HG02623 (cell line): ENCODE data around the gene TRPM2.
"Not testable (repeated sequence)": the region's sequence is repeated elsewhere in the genome, so short reads cannot be mapped to it uniquely, and the experiment has no call there.

Experiments used
- ATAC-seq: cut with Tn5 transposase; IDR thresholded peaks from one replicate; pipeline ENCODE4 v1.9.1; 2021; ENCODE audit warnings: moderate library complexity; ENCODE audit not compliant: unreplicated experiment

TRPM2 gene

DNA sequence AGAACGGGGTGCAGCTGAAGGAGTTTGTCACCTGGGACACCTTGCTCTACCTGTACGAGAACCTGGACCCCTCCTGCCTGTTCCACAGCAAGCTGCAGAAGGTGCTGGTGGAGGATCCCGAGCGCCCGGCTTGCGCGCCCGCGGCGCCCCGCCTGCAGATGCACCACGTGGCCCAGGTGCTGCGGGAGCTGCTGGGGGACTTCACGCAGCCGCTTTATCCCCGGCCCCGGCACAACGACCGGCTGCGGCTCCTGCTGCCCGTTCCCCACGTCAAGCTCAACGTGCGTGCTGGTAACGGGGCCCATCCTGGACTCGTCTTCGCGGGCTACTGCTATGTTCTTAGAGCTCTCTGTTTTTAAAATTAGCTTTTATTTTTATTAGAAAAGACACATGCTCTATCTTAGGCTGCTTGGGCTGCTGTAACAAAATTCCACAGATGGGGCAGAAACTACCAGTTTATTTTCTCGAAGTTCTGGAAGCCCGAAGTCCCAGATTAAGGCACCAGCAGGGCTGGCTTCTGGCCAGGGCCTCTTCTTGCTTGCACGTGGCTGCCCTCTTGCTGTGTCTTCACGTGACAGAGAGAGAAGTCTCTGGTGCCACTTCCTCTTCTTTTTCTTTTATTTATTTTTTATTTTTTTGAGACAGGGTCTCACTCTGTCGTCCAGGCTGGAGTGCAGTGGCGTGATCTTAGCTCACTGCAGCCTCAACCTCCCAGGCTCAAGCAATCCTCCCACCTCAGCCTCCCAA lies 38.1 kb downstream of the TRPM2 start:
- ATAC-seq, result no peak

DNA sequence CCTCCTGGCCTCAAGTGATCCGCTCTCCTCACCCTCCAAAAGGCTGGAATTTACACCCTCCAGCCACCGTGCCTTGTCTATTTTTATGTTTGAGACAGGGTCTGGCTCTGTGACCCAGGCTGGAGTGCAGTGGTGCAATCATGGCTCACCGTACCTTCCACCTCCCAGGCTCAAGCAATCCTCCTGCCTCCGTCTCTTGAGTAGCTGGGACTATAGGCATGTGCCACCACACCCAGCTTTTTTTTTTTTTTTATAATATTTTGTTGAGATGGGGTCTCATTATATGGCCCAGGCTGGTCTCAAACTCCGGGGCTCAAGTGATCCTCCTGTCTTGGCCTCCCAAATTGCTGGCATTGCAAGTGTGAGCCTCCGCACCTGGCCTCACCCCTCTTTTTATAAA lies 38.8 kb downstream of the TRPM2 start:
- no peak for ATAC-seq

DNA sequence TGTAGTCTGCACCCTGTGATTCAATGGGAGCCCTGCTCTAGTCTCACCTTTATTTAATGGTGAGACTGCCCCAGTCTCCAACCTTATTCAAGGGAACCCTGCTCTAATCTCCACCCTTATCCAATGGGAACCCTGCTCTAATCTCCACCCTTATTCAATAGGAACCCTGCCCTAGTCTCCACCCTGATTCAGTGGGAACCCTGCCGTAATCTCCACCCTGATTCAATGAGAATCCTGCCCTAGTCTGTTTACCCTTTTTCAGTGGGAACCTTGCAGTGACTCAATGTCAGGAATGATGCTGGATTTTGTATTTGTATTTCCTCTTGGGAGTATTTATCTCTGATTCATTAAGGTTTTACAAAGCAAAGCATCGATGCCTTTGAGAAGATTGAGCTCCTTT lies 39.5 kb downstream of the TRPM2 start:
- ATAC-seq, result no peak

DNA sequence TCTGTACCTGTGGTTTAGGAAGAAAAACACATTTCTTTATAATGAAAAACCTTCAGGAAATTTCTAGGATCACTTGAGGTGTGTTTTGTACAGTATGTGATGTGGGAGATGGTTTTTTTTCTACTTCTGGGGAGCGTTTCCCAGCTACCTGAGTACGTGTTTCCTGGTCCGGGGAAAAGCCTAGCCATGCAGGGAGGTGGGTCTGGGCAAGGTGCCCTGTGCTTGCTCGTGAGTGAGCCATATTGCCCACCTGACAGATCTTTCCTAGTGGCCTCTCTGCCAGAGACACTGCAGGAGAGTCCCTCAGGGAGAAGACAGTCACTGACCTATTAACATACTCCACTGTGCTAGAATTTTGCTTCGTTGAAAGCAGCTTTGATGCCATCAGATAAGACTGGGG lies 41.3 kb downstream of the TRPM2 start:
- no peak for ATAC-seq

DNA sequence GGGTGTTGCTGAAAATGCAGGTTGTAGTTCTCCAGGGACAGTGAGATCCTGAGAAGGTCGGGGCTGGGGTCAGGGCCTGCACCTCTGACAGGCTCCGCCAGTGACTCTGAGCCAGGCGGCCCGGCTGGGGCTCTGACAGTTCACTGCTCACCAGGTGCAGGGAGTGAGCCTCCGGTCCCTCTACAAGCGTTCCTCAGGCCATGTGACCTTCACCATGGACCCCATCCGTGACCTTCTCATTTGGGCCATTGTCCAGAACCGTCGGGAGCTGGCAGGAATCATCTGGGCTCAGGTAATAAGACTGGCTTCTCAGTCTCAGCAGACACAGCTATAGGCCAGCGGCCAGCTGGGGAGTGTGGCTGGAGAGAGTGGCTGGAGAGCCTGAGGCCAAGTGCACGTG lies 41.8 kb downstream of the TRPM2 start:
- ATAC-seq, result no peak

DNA sequence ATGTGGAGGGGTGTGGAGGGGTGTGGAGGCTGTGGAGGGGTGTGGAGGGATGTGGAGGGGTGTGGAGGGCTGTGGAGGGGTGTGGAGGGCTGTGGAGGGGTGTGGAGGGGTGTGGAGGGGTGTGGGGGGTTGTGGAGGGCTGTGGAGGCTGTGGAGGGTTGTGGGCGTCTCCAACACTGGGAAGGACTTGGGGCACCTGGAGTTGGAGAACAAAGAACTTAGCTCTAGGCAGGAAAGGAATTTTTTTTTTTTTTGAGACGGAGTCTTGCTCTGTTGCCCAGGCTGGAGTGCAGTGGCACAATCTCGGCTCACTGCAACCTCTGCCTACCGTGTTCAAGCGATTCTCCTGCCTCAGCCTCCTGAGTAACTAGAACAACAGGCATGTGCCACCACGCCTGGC lies 43.4 kb downstream of the TRPM2 start:
- not testable (repeated sequence) for ATAC-seq

DNA sequence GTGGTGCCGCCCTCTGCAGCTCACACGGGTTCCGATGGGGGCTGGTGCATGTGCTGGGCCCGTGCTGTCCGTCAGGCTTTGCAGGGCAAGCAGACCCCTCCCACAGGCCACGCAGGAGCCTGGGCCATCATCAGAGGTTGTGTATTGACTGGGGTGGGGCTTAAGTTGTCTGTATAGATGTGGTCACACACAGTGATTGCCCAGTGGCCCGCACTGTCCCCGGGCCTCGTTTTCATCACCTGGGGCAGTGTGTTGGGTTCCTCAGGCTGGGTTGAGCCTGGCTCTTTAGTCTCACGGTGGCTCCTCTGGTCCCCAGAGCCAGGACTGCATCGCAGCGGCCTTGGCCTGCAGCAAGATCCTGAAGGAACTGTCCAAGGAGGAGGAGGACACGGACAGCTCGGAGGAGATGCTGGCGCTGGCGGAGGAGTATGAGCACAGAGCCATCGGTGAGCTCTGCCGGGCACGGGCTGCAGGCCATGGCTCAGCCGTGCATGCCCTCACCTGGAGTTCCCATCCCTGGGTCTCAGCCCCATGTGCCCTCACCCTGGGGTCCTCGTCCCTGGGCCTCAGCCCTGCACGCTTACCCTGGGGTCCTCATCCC lies 44.1 kb downstream of the TRPM2 start:
- no peak for ATAC-seq

DNA sequence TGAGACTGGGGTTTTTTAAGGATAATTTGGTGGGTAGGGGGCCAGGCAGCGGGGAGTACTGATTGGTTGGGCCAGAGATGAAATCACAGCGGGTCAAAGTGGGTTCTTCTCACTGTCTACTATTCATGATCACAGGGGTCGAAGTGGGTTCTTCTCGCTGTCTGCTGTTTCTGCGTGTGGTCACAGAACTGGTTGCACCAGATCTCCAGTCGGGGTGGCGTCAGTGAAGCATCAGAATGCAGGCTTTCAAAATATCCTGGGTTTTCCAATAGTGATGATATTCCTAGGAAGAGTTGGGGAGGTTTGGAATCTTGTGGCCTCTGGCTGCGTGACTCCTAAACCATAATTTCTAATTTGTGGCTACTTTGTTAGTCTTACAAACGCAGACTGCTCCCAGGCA lies 45.1 kb downstream of the TRPM2 start:
- ATAC-seq, result no peak

DNA sequence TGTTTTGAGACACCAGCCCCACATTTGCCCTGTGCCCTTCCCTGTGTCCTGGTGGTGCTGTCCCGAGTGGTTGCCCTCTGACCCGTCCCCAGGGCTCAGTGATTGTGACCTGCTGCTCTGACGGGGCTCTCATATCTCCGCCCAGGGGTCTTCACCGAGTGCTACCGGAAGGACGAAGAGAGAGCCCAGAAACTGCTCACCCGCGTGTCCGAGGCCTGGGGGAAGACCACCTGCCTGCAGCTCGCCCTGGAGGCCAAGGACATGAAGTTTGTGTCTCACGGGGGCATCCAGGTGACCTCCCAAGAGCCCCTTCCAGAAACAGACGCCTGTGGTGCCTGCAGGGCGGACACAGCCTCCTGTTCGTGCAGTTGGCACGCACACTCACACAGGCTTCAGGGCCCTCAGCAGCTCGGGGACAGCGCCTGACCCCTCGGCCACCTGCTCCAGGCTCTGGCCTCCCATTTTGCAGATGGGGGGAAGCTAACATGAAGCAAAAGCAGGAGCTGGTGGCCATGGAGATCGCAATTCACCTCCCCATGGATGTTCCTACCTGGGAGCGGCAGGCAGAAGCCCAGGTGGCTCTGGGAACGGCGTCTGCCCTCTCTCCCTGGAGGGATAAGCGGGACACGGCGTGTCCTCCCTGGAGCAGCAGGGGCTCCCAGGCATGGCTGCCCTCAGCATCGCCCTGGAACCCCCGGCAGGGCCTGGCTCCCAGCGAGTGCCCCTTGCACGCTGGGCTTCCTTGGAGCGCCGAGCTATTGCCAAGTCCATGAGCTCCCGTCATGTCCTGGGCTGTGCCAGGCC lies 45.9 kb downstream of the TRPM2 start:
- ATAC-seq, result no peak

DNA sequence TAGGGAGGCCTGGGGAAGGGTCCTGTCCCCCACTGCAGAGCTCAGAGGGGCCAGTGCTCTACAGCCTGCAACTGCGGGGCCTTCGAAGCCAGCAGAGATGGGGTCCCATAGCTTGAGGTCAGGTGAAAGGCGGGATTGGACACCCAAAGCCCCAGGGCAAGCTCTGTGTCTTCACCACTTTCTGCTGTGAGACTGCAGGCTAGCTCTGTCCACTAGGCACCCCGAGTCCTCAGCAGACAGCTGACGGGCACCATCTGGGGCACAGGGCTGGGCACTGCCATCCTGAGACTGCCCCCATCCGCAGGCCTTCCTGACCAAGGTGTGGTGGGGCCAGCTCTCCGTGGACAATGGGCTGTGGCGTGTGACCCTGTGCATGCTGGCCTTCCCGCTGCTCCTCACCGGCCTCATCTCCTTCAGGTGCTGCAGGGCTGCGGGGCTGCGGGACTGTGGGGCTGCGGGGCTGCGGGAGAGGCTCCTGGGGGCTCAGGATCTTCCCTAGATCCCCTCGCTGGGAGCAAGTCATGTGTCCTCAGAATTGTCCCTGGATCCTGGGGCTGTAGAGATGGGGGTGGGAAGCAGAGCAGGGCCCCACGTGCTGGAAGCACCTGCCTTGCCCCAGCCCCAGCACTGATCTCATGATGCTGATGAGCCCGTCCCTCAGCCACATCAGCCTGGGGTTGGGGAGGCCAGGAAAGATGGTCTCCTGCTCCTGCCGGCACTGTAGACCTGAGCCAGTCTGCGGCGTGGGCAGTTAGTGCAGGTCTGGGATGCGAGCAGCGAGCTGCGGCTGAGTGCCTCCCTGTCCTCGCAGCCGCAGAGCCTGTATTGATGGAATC lies 46.8 kb downstream of the TRPM2 start:
- ATAC-seq, result no peak

DNA sequence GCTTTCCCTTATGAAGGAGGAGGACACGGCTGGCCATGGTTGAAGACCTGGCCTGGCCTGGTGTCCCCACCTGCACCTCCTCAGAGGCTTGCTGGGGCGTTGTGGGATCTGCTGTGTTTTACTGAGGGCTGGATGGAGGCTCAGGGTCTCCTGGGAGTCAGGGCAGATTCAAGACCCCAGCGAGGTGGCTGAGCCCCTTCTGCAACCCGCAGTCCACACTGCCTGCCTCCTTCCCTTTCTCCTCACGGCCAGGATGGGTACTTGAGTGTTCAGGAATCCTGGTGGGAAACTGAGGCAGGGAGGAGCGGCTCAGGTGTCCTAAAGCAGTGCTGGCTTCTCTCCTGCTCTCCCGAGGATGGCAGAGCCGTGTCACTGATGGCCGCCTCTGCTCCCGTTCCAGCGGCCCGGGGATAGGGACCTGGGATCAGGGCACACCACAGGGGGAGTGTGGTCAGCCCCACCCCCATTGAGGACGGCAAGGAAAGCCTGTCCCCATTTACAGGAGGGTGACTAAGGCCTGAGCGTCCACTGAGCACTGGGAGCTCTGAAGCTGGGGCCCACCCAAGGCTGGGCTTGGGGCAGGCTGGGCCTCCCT lies 47.5 kb downstream of the TRPM2 start:
- ATAC-seq, result no peak

DNA sequence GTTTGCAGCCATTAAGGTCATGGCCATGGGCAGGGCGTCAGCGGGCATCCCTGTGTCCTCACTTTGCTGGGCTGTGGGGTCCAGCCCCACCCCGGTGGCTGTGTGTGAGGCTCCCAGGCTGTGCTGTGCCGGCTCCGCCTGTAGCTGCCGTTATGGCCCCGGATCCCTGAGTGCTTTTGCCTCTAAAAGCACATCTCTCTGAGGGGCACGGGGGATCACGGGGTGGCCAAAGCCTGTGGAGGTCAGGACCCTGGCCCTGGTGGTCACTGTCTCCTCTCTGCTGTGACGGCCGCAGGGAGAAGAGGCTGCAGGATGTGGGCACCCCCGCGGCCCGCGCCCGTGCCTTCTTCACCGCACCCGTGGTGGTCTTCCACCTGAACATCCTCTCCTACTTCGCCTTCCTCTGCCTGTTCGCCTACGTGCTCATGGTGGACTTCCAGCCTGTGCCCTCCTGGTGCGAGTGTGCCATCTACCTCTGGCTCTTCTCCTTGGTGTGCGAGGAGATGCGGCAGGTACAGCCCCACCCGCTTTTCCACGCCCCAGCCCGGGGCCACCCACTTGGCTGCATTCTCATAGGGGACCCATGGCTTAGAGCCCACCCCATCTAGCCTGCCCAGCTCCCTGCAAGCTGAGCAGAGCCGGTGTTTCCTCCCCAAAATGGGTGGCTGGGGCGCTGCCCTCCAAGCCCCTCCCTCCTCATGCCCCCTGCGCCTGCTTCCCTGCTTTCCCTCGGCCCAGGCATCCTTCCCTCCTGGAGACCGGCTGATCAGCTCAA lies 48.2 kb downstream of the TRPM2 start:
- no peak for ATAC-seq

DNA sequence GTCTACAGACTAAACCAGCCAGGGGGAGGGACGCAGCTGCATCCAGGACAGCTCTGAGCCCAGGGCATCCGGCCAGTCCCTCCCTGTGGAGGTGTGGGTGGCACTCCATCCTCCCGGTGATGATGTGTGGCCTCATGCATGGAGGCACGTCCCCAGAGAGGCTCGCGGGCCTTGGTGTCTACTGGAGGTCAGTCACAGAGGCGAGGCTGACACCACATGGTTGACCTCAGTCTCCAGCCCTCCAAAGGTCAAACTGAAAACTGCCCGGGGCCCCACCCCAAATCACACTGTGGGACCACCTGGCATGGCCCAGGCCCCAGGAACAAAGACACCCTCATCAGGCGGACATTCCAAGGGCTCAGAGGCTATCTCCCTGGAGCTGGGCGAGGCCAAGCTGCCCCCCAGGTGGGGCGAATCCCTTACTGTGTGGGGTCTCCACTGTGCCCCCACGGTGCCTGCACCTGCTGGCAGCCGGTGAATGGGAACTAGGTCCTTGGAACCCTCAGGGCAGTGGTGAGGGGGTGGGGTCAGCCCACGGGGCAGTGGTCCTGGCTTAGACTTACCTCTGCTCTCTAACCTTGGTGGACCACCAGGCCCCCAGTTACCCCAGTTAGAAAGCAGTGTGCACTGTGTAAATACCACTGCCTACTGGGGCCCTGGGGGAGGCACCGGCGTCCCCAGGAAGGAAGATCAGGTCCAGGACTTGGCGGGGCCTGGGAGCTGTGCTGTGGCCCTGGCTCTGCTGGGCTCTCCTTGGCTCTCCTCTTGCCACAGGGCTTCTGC lies 49.1 kb downstream of the TRPM2 start:
- ATAC-seq, result no peak

DNA sequence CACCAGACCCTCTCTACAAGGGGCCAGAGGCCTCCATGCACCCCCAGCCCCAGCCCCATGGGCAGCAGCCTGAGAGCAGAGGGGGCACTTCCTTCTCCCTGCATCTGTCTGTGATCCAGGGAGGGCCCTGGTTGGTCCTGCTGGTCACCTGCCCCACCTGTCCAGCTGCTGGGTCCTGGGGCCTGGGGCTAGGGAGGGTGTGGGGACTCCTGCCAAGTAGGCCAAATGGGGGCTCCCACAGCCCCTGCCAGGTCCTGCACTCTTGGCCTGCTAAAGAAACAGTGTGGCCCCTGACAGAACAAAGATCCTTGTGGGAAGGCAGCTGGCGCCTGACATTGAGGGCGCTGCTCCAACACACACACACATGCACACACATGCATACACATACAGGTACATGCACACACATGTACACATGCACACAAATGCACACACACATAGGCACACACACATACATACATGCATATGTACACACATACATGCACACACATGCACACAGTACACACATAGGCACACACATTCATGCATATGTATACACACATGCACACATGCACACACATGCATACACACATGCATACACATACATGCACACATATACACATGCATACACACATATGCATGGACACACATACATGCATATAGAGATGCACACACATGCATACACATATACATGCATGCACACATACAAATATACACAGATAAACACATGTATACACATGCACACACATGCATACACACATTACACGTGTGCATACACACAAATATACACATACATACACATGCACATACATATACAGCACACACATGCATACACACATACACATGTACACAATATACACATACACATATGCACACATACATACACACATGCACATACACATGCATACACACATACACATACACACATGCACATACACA lies 49.9 kb downstream of the TRPM2 start:
- no peak for ATAC-seq

DNA sequence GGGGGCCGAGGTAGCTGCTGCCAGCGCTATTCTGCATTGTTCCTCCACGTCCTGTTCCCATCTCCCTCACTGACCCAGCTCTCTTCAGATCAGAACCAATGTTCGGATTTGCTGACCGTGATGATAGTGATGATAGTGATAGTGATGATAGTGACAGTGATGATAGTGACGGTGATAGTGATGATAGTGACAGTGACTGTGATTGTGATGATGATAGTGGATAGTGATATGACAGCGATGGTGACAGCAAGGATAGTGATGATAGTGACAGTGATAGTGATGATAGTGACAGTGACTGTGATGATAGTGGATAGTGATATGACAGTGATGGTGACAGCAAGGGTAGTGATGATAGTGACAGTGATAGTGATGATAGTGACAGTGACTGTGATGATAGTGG lies 51.1 kb downstream of the TRPM2 start:
- not testable (repeated sequence) for ATAC-seq

DNA sequence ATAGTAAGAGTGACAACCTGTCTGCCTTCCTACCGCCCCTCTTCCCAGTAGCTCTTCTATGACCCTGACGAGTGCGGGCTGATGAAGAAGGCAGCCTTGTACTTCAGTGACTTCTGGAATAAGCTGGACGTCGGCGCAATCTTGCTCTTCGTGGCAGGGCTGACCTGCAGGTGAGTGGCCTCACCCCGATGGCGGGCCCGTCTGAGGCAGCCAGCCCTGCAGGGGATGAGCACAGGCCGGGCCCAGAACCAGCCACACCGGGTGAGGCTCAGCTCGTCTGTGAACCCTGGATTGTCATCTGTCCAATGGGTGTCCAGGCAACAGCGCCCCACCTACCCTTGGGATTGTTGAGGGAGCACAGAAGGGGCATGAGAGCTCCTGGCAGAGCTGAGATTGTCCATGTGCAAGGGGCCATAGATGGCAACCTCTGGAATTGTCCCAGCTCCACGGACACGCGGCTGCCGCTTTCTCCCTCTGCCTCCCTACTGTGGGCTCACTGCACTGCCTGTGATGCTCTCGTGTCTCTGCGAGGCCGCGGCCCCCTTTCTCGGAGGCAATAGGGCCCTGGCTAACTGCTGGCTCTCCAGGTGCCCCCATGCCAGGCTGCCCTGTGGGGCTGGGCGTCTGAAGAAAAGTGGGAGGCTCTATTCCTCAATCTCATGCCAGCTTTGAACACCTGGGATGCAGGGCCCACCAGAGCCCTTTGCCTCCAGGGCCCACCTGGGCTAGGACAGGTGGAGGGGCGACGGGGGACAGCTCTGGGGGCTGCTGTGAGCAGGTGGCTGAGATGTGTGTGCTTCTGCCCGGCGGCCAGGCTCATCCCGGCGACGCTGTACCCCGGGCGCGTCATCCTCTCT lies 51.9 kb downstream of the TRPM2 start:
- no peak for ATAC-seq
